ENCODE measurements around the gene NLRC5.

GRCh38 chr16:57055671-57056070 is 66.3 kb downstream of the NLRC5 start:
- no peak for TF ChIP-seq CTCF (conservative IDR thresholded peaks at IDR 0.05)
- TF ChIP-seq EZH2 (IDR thresholded peaks at IDR 0.05; ENCODE audit: low read depth): no peak

All from PC-9 (cell line).